Esophagus (tissue), 2 donors: ENCODE results near the gene ANKH. TPM values are rescaled to one million over a fixed set of nuclear protein-coding genes. Genes with fewer than 3 reads are reported as not detected.

Source experiments
- H3K27ac ChIP-seq, 2 donors: one replicate each; pipeline ENCODE4 v1.5.1; 2013; ENCODE audit warnings: low read depth in 2 of 2, mild to moderate bottlenecking in 2 of 2, inconsistent platforms in 1 of 2, low read length in 1 of 2, moderate library complexity in 1 of 2
- H3K27me3 ChIP-seq, 2 donors: one replicate each; pipeline ENCODE4 v1.6.1; 2013; ENCODE audit warnings: low read length in 2 of 2, control low read depth in 1 of 2, mild to moderate bottlenecking in 1 of 2; ENCODE audit not compliant: insufficient read depth in 2 of 2, control insufficient read depth in 1 of 2
- H3K36me3 ChIP-seq, 2 donors: one replicate each; pipeline ENCODE4 v1.6.1; 2013; ENCODE audit warnings: low read length in 1 of 2; ENCODE audit not compliant: control insufficient read depth in 2 of 2, insufficient read depth in 2 of 2
- H3K4me1 ChIP-seq, 2 donors: one replicate each; pipeline ENCODE4 v1.6.1; 2013; ENCODE audit warnings: low read length in 1 of 2; ENCODE audit not compliant: control insufficient read depth in 2 of 2, insufficient read depth in 2 of 2
- H3K4me3 ChIP-seq, 2 donors: one replicate each; pipeline ENCODE4 v1.5.1; 2013; ENCODE audit warnings: low read length in 2 of 2, mild to moderate bottlenecking in 2 of 2, low read depth in 1 of 2, moderate library complexity in 1 of 2
- H3K9me3 ChIP-seq, 2 donors: one replicate each; pipeline ENCODE4 v1.6.1; 2013; ENCODE audit warnings: mild to moderate bottlenecking in 2 of 2, low read depth in 1 of 2, low read length in 1 of 2, moderate library complexity in 1 of 2; ENCODE audit not compliant: control insufficient read depth in 2 of 2, insufficient read depth in 1 of 2
- WGBS, 2 donors: extraction: QIAGEN DNeasy Blood & Tissue Kit; methylation state at CpG; one replicate each; pipeline ENCODE4 v1.1.7; 2013; 5-methylcytosine and 5-hydroxymethylcytosine counted together
- polyA plus RNA-seq, 2 donors: library from polyadenylated mRNA; stranded (reverse); fragments of 200-250 nt; gene quantifications; one replicate each; pipeline ENCODE4 v1.2.3, GENCODE V29; 2013
- donor health status: healthy with polysubstance abuse.
- donor health status: Bipolar disorder and iron deficiency.

Gene ANKH
- polyA plus RNA-seq, 2 donors = 5.6 to 12.7 TPM

DNA sequence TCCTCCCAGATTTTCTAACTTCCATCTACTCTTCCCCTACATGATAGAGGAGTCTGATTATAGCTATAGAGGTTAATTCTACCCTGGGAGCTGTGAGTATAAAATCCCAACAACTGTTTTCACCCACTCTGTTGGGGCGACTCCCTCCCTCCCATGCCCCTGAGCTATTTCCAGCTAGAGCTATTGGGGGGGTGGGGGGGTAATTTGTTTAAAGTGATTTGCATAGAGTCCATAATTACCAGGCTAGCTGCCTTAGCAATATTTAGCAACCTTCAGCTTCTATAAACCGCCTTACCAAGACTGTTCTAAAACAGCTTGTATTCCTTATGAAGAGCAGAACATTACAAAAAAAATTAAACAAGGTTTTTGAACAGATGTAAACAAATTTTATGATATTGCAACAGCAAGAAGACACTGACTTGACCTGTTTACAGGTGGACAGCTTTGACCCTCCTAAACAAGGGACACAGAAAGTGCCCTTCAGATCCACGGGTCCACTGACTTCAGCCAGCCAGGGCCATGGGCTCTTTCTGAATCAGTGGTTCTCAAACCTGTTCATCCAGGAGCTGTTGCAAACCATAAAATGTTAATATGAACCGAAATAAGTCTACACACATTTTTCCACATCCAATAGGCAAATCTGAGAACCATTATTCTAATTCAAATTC lies 108.9 kb downstream of the ANKH start:
- H3K27ac ChIP-seq = no peak overlapping the region
- 96 to 97% methylated on average over 4 of the region's 4 CpGs for WGBS, 2 donors
- no peaks in the 10 kb centered on the region for H3K27me3 ChIP-seq
- no peak overlapping the region for H3K4me3 ChIP-seq
- no peaks in the 10 kb centered on the region for H3K36me3 ChIP-seq
- H3K9me3 ChIP-seq = no peaks in the 10 kb centered on the region
- no peaks in the 10 kb centered on the region for H3K4me1 ChIP-seq

DNA sequence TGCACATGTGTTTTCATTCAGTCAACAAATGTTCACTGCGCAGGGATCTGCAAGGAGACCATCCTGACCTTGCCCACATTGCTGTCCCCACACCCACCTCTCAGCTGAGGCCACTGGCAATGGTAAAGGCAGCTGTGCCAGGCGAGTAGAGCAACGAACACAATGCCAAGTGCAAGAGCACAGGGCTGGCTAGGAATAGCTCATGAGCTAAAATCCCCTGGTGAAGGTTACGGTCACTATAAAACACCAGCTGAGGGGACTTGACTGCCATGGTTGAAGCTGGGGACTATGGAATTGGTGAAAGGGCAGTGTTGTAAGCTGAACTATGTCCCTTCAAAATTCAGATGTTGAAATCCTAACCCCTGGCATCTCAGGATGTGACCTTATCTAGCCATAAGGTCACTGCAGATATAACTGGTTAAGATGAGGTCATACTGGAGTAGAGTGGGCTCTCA lies 111.0 kb downstream of the ANKH start:
- no peak overlapping the region for H3K27ac ChIP-seq
- H3K9me3 ChIP-seq = no peaks in the 10 kb centered on the region
- H3K4me3 ChIP-seq = no peak overlapping the region
- no peaks in the 10 kb centered on the region for H3K4me1 ChIP-seq
- WGBS, 2 donors = 82 to 86% methylated on average over 4 of the region's 4 CpGs
- no peaks in the 10 kb centered on the region for H3K27me3 ChIP-seq
- no peaks in the 10 kb centered on the region for H3K36me3 ChIP-seq

DNA sequence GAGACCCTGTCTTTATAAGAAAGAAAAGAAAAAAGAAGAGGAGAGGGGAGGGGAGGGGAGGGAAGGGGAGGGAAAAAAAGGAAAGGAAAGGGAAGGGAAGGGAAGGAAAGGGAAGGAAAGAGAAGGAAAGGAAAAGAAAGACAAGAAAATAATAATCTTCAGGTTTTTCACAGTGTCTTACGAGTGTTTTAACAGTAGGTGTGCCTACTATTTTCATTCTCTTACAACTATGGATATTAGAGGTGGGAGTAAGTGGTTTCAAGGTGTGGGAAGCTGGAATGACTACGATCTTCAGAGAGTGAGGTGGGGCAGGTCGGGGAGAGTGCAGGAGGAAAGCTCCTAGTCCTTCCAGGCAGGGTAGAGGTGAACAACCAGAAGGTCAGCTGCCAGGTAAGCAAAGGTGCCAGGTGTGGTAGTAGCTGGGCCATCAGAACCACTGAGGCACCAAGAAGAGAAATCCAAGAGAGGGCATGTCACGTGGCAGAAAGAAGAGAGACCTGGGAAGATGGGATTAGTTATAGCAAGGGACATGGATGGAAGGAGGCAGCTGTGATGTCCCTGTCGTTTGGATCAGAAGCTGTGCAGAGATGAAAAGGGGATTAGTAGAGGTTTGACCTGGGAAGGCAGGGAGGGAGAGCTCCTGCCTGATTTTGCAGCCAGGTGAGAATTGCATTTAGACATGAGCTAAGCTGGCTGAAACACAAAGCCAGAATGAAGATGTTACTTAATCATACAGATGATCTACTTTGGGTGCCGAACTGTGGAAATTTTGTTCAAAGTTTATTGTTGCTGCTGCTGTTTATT lies 111.6 kb downstream of the ANKH start:
- no peaks in the 10 kb centered on the region for H3K27me3 ChIP-seq
- no peak overlapping the region for H3K27ac ChIP-seq
- no peaks in the 10 kb centered on the region for H3K9me3 ChIP-seq
- WGBS, 2 donors = 78 to 85% methylated on average over 6 of the region's 6 CpGs
- H3K4me1 ChIP-seq = no peaks in the 10 kb centered on the region
- H3K4me3 ChIP-seq = no peak overlapping the region
- no peaks in the 10 kb centered on the region for H3K36me3 ChIP-seq

DNA sequence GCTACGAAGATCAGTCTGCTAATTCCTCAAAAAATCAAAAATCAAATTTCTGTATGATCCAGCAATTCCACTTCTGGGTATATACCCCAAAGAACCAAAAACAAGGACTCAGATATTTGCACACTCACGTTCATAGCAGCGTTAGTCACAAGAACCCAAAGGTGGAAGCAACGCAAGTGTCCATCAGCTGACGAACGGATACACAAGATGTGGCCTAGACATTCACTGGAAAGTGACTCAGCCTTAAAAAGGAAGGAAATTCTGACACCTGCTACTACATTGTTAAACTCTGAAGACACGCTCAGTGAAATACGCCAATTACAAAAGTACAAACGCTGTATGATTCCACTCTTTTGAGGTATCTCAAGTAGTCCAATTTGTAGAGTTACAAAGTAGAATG lies 113.7 kb downstream of the ANKH start:
- Histone ChIP-seq H3K4me3 (no peak overlapping the region), H3K4me1 (no peaks in the 10 kb centered on the region), H3K27me3 (no peaks in the 10 kb centered on the region), H3K9me3 (no peaks in the 10 kb centered on the region), H3K27ac (no peak overlapping the region), H3K36me3 (no peaks in the 10 kb centered on the region)
- 89 to 91% methylated on average over 9 of the region's 9 CpGs for WGBS, 2 donors

DNA sequence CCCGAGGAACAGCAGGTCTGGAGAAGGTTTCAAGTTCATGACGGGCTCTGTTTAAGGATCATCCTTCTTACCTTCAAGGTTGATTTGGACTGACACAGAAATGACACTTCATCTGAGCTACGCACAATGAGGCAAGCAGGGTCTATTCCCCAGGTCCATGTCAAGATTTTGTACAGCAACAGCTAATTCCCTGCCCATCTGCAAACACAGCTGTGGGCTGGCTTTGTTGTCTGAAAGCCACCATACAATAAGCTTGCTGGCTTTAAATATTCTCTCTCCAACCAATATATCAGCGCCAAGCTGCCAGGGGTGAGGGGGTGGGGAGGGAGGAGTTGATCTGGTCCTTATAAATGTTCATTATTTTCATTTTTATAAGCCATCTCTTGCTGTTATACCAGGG lies 115.1 kb downstream of the ANKH start:
- Histone ChIP-seq H3K27ac (no peak overlapping the region), H3K4me1 (no peaks in the 10 kb centered on the region), H3K36me3 (no peaks in the 10 kb centered on the region), H3K4me3 (no peak overlapping the region), H3K27me3 (no peaks in the 10 kb centered on the region), H3K9me3 (no peaks in the 10 kb centered on the region)
- 91 to 96% methylated on average over 4 of the region's 4 CpGs for WGBS, 2 donors

DNA sequence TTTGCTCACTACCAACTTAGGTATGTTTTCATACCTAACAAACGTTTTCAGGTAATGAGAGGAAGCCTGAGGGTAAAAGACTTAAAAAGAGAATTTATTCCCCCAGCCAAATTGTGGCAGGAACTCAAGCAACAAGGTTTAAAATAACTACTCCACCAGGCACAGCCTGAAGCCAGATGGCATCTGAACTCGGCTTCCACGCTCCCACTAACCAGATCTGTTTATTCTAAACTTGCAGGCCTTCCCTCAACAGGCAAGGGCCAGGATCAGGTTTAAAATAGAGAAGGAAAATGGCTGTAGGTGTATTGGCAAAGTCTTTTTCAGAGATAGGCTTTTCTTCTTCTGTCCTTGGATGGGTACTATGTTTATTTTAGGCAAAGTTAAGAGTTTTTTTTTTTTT lies 117.6 kb downstream of the ANKH start:
- 44 to 63% methylated on average over 3 of the region's 3 CpGs for WGBS, 2 donors
- H3K27me3 ChIP-seq = no peaks in the 10 kb centered on the region
- H3K9me3 ChIP-seq = no peaks in the 10 kb centered on the region
- H3K36me3 ChIP-seq = peaks cover 0 to 3% of the 10 kb centered on the region in 2 donors
- H3K4me1 ChIP-seq = no peaks in the 10 kb centered on the region
- H3K27ac ChIP-seq = no peak overlapping the region
- H3K4me3 ChIP-seq = no peak overlapping the region

DNA sequence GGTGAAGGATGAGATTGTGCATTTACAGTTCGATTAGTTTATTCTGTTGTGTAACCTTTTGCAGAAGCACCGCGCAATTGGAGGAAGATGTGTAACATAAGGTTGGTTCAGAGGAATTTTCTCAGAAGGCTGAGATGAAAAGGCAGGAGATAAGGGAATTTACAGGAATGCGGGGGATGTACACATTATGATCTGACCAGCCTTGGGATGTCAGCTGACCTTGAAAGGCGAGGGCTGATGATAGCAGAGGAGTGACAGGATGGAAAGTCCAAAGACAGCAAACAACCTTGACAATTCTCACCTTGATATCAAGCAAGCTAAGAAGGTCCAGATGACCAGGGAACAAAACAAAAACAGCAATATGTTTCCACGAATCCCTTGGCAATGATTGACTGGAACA lies 118.3 kb downstream of the ANKH start:
- no peak overlapping the region for H3K27ac ChIP-seq
- H3K9me3 ChIP-seq = no peaks in the 10 kb centered on the region
- WGBS, 2 donors = 86 to 91% methylated on average over 6 of the region's 6 CpGs
- H3K36me3 ChIP-seq = peaks cover 0 to 6% of the 10 kb centered on the region in 2 donors
- H3K4me3 ChIP-seq = no peak overlapping the region
- H3K27me3 ChIP-seq = no peaks in the 10 kb centered on the region
- H3K4me1 ChIP-seq = peaks cover 2 to 3% of the 10 kb centered on the region in 2 donors

DNA sequence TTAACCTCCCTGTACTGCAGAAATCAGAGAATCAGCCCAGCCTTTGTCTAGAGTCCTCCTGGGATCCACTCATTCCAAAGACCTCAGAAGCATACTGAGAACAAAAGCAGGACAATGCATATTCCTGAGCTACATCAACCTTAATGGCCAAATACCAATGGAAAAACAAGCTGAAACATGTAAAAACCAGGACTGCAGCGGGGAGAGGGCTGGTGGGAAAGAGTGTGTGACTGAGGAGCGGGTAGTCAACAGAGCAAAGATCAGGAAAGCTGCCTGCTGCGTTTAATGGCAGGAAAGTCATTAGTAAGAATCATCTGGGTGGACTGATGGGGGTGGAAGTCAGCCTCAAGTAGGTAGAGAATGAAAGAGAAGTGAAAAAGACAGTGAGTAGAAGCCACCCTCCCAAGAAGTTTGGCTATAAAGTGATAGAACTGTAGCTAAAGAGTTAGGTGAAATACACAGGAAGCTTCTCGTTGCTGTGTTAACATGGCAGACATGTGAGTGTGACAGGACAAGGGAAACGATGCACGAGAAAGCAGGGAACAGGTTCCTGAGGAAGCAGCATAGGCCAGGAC lies 119.0 kb downstream of the ANKH start:
- Histone ChIP-seq H3K4me3 (no peak overlapping the region), H3K4me1 (peaks cover 3% of the 10 kb centered on the region in 2 donors), H3K27ac (no peak overlapping the region), H3K36me3 (peaks cover 0 to 8% of the 10 kb centered on the region in 2 donors), H3K9me3 (no peaks in the 10 kb centered on the region), H3K27me3 (no peaks in the 10 kb centered on the region)
- 79 to 86% methylated on average over 6 of the region's 6 CpGs for WGBS, 2 donors

DNA sequence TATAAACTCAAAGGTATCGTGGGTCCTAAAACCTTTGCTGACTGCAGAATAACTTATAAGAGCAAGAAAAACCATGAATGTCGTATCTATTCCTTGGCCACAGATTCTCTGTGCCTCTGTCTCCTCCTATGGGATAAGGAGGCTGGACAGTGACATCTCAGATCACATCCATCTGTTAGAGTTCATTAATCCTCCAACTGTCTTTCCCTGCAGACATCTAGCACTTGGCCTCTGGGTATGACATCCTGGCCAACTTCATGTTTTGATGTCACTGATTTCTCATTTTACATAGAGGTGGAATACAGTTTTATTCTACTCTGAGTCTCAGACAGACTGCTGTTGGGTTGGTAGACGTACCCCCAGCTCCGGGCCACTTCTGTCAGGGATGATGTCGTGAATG lies 120.9 kb downstream of the ANKH start:
- no peak overlapping the region for H3K27ac ChIP-seq
- no peak overlapping the region for H3K4me3 ChIP-seq
- peaks cover 3% of the 10 kb centered on the region in 2 donors for H3K4me1 ChIP-seq
- peaks cover 0 to 11% of the 10 kb centered on the region in 2 donors for H3K36me3 ChIP-seq
- no peaks in the 10 kb centered on the region for H3K9me3 ChIP-seq
- H3K27me3 ChIP-seq = no peaks in the 10 kb centered on the region
- 96 to 97% methylated on average over 5 of the region's 5 CpGs for WGBS, 2 donors
